NCI-H82 (cell line): ENCODE data around the gene PLA2R1.

Experiments
- DNase-seq: peaks from one replicate; lab custom pipeline; 2025; lab: John Stamatoyannopoulos, UW

PLA2R1 gene

DNA sequence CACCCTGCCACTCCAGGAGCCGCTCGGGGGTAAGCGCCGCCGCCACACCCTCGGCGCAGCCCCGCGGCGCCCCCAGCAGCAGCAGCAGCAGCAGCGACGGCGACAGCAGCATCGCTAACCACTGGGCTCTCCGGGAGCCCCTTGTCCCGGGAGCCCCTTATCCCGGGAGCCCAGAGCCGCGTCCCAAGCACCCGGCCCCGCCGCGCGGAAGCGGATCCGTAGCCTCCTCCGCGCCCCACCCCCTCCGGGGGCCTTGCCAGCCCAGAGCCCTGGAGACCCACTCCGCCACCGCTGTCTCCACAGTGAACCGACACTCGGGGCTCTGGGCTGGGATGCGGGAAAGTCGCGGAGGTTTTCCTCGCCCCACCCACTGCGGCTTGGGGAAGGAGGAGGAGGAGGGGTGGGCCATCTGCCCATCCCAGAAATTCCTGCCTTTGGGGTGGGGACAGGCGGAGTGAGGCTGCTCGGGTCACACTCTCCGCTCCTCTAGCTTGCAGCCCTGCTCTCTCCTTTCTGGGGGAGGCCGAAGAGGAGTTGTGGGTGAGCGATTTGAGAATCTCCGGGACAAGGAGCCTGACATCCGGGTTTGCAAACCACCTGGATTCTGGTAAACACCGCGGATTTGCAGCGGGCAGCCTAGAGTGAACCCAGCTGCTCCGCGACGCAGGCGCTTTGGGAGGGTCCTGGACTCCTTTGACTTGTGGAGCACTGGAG lies at the start of gene PLA2R1:
TSS of gene PLA2R1 (minus strand) at position 324 of the 714 bp plus-strand sequence. CDS start at position 112, 212 bp downstream.
- peak; percentile 72 for DNase-seq

DNA sequence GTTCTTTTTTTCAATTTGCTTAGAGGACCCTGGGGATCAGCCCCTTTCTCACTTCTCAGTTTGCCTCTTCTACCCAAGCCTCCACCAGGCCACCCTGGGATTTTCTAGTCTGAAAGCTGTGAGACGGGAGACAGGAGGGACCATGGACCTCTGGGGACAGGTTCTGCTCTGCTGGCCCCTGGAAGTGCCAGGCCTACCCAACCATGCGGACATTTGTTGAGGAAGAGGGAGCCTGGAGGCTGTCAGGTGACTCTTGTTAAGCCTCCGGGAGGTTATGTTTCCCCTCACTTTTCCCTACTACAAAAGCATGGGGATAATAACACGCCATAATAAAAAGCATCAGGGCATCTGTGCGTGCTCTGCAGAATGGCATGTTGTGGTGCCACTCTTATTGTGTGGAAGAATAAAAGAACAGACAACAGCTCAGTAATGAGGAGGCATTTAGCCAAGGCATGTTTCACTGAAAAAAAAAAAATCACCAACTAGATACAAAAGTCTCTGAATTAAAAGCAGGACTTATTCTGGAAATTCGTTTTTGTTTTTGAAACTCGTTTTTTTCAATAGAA lies 48.3 kb upstream of the PLA2R1 start:
- DNase-seq: no peak

DNA sequence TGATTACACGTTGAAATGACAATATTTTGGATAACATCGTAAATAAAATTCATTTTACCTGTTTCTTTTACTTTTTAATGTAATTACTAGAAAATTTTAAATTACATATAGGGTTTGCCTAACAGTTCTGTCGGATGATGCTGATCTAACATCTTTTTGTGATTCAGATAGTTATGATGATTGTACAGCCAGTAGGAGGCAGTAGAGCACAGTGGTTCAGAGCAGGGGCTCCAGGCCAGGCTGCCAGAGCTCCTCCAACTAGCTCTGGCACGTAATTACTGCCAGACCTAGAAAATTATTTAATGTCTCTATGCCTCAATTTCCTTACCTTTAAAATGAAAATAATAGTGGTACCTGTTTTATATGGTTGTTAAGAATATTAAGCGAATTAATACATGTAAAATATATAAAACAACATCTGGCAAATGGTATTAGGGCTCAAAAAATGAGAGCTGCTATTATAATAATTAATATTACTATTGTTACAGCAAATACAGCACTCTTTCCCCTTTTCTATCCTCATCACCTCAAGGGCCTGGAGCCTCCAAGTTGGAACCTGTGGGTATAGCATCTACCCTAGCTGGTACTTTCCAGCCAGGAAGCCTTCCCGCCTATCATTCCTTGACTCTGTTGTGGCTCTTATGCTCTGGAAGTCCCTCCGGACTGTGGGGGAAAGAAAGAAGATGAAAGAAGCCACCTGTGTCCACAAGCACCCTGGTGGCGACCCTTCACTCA lies 47.7 kb upstream of the PLA2R1 start:
- peak; percentile 89 for DNase-seq

DNA sequence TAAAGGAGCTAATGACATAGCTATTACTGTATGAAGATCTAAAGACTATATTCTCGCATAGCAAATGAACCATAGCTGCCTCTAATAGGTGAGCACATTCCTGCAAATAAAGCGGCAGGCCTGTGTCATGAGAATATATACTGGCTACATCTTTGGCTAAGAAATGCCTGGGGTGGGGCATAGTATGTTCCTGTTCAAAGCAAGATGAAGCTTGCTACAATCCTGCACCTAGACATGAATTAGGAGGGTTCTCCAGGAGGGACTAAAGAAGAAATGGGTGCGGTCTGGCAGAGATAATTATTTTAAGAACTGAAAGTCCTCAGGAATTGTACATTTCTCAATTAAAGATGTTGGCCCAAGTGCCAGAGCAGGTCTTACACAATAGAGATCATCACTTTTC lies 46.8 kb upstream of the PLA2R1 start:
- DNase-seq: no peak

DNA sequence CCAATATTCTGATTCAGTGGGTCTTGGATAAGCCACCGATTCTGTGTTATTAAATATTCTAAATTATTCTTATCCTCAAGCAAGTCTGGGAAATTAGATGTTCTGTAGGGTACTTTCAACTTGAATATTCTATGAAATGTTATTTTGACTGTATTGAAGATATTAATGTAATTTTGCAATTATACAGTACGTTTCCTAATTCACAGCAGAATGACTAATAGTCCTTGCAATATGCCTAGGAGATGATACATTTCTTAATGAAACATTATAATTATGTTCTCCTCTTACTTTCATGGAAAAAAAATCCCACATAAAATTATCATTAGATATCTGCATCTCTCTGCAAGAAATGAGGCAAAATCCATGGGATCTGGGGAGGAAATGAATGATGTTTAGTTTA lies 46.2 kb upstream of the PLA2R1 start:
- DNase-seq: no peak

DNA sequence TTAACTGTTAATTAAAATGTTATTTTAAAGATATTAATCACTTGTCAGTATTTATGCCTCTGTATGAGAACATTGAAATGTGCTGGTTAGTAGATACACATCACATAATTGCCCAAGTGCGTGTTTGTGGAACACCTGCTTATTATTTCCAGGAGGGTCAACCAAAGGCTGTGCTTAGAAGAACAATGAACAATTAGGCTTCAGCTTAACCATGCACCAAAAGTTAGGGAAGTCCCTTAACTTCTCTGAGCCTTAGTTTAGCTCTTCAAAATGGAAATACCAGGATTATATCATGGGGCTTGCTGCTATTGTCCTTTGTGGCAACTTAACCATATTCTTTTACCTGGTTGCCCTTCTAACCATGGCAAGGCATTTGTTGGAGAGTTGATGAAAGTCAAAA lies 43.0 kb upstream of the PLA2R1 start:
- DNase-seq: no peak

DNA sequence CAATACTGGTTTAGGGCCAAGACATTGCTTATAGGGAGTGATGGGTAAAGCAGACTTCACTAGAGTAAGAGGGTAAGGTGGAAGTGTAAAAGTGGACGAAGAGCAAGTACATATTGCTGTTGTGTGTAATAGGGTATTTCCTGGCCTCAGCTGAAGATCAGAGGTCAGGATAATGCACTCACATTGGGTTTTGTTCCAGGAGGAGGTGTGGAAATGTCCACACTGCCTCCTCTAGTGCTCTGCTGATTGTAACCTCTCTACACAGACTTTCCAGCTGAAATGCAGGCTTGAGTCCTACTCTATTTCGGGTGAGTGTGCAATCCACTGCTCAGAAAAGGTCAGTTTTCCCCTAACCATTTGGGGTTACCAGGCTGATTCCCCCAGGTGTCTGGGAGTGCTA lies 41.7 kb upstream of the PLA2R1 start:
- DNase-seq: no peak

DNA sequence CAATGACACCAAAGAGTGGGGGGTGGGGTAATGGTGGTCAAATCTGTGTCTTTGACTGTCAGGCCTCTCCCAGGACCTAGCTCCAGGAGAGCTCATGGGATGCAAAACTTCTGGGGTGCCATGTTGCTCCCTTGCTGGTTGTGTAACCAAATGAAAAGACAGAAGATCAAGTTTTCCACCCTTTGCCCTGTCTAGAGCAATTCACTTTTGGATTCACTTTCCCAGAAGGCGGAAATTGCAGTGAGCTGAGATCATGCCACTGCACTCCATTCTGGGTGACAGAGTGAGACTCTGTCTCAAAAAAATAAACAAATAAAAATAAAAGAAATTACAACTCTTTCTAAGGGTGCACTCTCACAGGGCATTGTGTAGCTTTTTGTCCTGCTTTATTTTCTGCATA lies 34.9 kb upstream of the PLA2R1 start:
- no peak for DNase-seq

DNA sequence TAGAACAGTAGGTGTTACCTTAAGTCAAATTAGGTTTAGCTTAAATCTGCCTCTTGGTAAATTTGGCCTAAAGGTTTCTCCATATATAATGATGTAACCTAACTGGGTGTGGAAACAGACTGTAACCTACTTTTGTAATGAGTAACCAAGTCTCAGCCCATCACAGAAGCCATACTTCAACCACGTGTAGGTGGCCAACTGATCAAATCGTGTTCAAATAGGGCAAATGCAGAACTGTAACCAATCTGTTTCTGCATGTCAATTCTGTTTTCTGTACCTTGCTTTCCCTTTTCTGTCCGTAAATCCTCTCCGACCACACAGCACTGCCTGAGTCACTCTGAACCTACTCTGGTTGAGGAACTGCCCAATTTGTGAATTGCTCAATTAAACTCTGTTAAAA lies 34.0 kb upstream of the PLA2R1 start:
- DNase-seq: no peak

DNA sequence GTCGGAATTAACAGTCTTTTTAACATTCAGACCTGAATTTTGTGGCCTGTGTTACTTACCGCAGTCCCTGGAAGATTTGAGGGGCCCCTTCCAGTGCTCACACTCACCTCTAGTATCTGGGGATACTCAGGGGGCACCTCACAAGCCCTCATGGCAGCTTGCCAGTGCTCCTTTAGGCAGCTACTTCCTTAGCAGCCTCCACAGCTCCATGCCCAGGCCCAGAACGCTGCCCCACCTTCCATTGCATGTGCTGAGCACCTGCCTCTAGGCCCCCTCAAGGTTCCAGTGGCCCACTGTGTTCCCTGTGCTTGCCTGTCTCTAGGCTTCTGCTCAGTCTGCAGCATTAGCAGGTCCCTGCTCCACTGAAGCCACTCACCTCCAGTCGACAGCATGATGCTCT lies 30.0 kb upstream of the PLA2R1 start:
- no peak for DNase-seq

DNA sequence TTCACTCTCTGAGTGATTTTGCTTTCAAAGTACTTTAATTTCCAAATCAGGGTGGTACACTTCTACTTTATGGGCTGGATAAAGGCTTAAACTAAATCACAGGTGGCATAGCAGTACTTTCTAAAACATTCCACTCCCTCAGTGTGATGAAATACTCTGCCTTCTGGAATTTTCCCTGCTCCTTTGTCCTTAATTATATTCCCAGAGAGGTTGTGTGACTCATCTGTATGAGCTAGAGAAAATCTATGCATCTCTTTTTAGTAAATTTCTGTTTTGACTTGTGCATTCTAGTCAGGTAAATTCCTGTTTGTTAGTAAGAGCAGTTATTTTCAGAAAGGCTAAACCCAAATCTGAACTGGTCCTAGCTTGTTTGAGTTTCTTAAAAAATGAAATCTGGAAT lies 29.0 kb upstream of the PLA2R1 start:
- DNase-seq: no peak

DNA sequence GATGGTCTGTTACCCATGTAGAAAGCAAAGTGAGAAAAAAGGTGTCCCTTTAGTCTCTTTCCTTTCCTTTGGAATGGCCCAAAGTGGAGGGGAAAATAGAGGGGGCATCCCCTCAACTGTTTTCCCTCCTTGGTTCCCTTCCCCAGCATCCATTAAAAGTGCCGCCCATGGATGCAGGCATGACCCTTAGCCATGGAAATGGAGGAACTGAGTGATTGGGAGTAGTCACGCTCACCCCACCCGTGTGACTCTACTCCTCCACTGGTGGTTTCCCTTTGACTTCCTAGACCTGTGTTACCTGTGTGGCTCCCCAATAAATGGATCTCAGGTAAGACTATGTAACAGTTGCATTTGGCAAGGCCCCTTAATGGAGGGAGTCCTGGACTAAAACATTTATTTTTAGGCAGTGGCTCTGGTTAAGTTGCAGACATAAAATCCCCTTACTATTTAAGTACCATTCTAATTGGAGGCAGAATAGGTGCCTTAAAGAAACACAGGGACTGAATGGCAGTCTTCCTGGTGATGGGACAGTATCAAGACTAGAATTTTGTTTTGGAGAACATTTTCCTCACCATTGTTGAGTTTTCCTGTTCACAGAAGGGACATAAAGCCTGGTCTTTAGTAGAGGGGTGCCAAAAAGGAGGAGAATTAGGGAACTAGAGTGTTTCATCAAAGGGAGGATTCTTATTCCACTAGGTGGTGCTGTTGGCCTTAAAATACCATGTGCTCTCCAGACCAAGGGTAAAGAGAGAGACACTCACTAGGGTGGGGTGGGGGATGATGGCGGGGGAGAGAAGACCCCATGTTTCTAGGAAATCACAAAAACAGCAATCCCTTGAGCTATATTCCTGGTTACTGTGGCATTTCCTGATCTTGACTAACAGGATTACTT lies 25.7 kb upstream of the PLA2R1 start:
- peak; percentile 65 for DNase-seq

DNA sequence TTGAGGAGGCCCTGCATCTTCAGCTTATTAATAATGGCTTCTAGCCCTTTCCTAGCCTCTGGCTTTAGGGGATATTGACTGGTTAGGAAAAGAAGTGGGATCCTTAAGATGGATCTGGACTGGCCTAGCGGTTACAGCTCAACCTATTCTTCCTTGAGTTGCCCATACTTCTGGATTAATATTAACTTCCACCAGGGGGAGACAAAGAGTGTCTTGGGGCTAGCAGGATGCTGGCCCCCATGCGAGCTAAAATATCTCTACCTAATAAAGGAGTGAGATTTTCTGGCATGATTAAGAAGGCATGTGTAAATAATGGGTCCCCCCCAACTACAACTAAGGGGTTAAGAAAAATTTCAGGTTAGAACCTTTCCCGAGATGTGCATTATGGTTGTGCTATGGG lies 23.2 kb upstream of the PLA2R1 start:
- peak; percentile 39 for DNase-seq

DNA sequence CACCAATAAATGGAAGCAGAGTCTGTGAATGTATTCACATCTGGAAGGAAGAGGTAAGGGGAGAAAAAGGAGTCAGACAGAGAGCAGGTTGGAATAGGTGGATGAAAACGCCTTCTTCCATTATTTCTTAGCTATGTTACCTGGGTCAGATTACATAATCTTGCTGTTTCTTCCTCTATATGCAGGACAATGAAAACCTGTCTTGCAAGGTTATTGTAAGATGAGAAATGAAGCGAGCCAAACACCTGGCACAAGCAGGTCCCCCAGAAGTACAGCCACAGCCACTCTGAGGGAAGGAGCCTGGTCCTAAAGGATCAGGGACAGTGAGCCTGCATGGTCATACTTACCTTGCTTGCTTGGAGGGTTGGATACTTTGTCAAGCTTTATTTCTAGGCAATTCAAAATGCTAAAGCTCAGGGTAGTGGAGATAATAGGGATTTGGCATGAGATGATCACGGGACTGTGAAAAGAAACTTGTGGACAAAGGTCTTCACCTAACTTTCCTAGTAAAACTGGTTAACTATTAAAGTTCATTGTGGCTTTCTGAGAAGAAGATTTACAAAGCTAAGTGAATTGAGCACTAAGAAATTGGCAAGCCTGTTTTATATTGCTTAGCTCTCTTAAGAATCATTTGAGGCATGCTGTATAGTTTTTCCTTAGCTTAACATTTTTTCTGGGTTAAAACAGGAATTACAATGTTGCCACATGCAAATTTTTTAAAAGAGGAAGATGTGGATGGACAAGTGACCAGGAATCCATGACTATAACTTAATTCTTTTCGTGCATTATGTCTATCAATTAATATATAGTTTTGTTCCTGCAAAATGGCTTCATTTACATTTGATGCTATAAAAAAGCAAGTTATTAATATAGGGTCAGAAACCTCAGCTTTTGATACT lies 15.7 kb upstream of the PLA2R1 start:
- DNase-seq: no peak

DNA sequence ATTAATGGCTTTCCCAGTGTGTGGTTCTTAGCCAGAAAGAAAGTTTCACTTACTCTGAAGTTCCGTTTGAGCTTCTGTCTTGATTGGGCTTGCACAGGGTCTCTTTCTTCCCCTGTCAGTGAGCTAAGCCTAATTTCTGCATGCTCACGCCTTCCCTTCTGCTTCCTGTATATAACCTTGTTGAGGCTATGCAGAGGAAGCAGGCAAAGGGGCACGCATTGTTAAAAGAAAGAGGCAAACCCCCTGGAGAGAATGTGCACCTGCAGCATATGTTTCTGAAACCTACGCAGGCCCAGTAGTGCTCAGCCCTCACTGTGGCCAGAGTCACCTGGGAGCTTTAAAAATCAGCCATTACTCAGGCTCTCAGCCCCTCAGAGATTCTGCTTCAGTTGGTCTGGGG lies 14.5 kb upstream of the PLA2R1 start:
- peak; percentile 9 for DNase-seq

DNA sequence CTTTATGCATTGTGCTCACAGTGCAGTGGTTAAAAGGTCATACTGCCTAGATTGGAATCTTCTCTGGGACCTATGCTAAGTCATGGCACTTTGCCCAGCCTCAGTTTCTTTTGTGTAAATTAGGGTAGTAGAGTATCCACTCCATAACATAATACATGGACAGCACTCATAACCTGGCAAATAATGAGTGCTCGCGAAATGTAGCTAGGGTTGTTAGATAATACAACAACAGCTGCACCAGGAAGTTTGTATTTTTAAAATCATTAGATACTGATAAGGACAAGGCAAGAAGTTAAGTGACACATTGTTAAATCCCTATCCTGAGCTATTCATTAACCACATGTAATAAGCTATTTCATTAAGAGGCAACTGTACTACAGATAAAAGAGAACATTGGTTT lies 13.8 kb upstream of the PLA2R1 start:
- no peak for DNase-seq

DNA sequence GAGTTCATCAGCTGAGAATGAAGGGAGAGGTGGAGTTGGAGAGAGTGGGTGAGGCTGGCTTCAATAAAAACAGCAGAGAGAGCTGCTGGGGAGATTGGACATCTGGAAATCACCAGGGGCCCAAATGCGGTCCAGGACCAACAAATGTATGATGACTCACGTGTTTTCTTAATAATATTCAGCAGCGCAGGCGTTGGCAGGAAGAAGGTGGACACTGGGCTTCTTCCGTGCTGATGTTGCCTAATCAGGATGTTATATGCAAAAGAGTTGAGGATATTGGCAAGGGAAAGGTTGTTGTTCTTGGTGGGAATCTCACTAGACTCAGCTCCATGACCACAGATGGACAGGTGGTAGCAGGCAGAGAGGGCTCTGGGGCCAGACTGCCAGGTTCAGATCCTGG lies 12.8 kb upstream of the PLA2R1 start:
- no peak for DNase-seq

DNA sequence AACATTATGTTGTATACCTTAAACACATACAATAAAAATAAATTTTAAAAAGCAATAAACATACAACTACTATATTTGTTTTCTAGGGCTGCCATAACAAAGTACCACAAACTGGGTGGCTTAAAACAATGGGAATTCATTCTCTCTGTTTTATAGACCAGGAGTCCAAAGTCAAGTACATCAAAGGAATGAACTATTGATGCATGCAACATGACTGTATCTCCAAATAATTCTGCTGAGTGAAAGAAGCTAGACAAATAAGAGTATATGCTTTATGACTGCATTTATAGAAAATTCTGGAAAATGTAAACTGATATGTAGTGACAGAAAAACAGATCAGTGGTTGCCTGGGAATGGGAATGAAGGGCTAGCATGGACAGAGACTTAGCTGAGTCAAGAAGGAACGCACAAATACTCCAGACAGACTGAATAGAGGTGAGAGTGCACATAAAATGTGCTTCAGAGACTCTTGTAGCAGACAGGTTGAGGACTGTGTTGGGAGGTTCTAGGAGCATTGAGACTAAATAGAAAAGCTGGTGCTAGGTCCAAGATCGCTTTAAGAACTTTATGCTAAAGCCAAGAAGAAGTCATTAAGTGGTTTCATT lies 11.0 kb upstream of the PLA2R1 start:
- no peak for DNase-seq

DNA sequence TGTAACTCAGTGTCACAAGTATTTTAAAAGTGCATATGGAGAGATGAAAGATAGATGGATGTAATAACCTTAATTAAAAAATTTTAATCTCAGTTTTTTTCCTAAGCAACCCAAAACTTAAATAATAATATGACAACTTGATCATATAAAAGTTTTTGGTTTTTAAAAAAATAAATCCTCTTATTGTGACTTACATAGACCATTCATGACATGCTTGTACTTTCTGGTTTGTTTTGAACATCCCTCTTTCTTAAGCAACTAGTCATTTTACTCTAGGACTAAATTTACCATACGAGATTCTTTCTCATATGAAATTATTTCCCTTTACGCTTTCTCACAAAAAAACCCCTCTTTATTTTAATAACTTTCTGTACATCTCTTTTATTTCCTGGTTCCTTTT lies 6.5 kb upstream of the PLA2R1 start:
- DNase-seq: no peak

DNA sequence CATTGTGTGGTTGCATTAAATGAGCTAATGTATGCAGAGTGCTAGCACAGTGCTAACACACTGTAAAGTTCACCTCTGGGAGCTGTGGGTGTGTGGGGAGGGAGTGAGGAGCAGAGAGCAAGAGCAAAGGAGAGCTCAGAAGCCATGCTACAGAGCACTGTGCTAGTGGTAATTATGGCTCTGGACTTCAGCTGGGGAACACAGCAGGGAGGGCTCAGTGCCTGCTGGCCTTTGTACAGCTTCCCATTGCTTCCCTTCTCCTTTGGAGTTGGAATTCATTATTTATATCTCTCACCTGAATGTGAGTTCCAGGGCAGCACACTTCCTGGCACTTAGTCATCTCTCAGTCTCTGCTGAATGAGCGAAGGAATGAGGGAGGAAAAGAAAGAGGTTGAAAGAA lies 2.5 kb upstream of the PLA2R1 start:
- no peak for DNase-seq
